ENCODE data around the gene RASA3. TPM values are rescaled to one million over a fixed set of nuclear protein-coding genes. Genes with fewer than 3 reads are reported as not detected.

RASA3 gene
- total RNA-seq, 1 experiment from 2014 or later: 0.95 TPM

- H3K9me3 Mint-ChIP-seq (ENCODE audit: unreplicated experiment): no peaks in the 10 kb centered on the region
- ChIA-PET CTCF (no interaction called here), POLR2A (no interaction called here)
- H3K27me3 ChIP-seq (replicated peaks; ENCODE audit: control insufficient read depth, insufficient read depth, low read length): no peaks in the 10 kb centered on the region
- no peaks in the 10 kb centered on the region for H3K36me3 Mint-ChIP-seq (ENCODE audit: insufficient read depth, unreplicated experiment)
- H3K4me1 ChIP-seq: no peaks in the 10 kb centered on the region
- no peak overlapping the region for H3K4me3 Mint-ChIP-seq (ENCODE audit: unreplicated experiment)
- intact Hi-C loops (cut with micrococcal nuclease; ENCODE audit: unreplicated experiment): no loop called here
- no peak overlapping the region for H3K4me3 ChIP-seq (ENCODE audit: low read depth, low read length)
- no peak overlapping the region for H3K27ac Mint-ChIP-seq (ENCODE audit: unreplicated experiment)
- no TSS peak for BruUV-seq (replicated peaks)
- no peak for DNase-seq
- no peaks in the 10 kb centered on the region for H3K27me3 Mint-ChIP-seq (ENCODE audit: insufficient read depth, unreplicated experiment)
- no peaks in the 10 kb centered on the region for H3K4me1 Mint-ChIP-seq (ENCODE audit: low read depth, unreplicated experiment)
- no peaks in the 10 kb centered on the region for H3K9me3 ChIP-seq
- no peaks in the 10 kb centered on the region for H3K36me3 ChIP-seq (ENCODE audit: control insufficient read depth, insufficient read depth, low read length)
- no peak for TF ChIP-seq CTCF (IDR thresholded peaks at IDR 0.05; ENCODE audit: insufficient read depth in 1 of 2, low read depth in 1 of 2, low read length in 1 of 2, severe bottlenecking in 1 of 2, unreplicated experiment in 1 of 2)
These were observed 75.0 kb downstream of the RASA3 start for GRCh38 chr13:114057166-114058050.

GRCh38 chr13:114056205-114057013, 76.0 kb downstream of the RASA3 start:
- Mint-ChIP-seq H3K36me3 (ENCODE audit: insufficient read depth, unreplicated experiment) (no peaks in the 10 kb centered on the region), H3K9me3 (ENCODE audit: unreplicated experiment) (no peaks in the 10 kb centered on the region), H3K4me3 (ENCODE audit: unreplicated experiment) (no peak overlapping the region), H3K27ac (ENCODE audit: unreplicated experiment) (no peak overlapping the region), H3K27me3 (ENCODE audit: insufficient read depth, unreplicated experiment) (no peaks in the 10 kb centered on the region), H3K4me1 (ENCODE audit: low read depth, unreplicated experiment) (no peaks in the 10 kb centered on the region)
- Histone ChIP-seq H3K4me3 (ENCODE audit: low read depth, low read length) (no peak overlapping the region), H3K36me3 (ENCODE audit: control insufficient read depth, insufficient read depth, low read length) (no peaks in the 10 kb centered on the region), H3K9me3 (no peaks in the 10 kb centered on the region), H3K27me3 (replicated peaks; ENCODE audit: control insufficient read depth, insufficient read depth, low read length) (no peaks in the 10 kb centered on the region), H3K4me1 (no peaks in the 10 kb centered on the region)
- BruUV-seq (replicated peaks): no TSS peak
- no peak for TF ChIP-seq CTCF (IDR thresholded peaks at IDR 0.05; ENCODE audit: insufficient read depth in 1 of 2, low read depth in 1 of 2, low read length in 1 of 2, severe bottlenecking in 1 of 2, unreplicated experiment in 1 of 2)
- ChIA-PET POLR2A (no interaction called here), CTCF (interaction anchor here (0.7 kb wide), 1 partner anchor 45 kb away, joined by 3 read pairs; no protein-coding TSS in a partner anchor)
- intact Hi-C loops (cut with micrococcal nuclease; ENCODE audit: unreplicated experiment): no loop called here
- no peak for DNase-seq

GRCh38 chr13:114055766-114056165, 76.7 kb downstream of the RASA3 start:
- Histone ChIP-seq H3K4me3 (ENCODE audit: low read depth, low read length) (no peak overlapping the region), H3K36me3 (ENCODE audit: control insufficient read depth, insufficient read depth, low read length) (no peaks in the 10 kb centered on the region), H3K9me3 (no peaks in the 10 kb centered on the region), H3K4me1 (no peaks in the 10 kb centered on the region), H3K27me3 (replicated peaks; ENCODE audit: control insufficient read depth, insufficient read depth, low read length) (no peaks in the 10 kb centered on the region)
- Mint-ChIP-seq H3K36me3 (ENCODE audit: insufficient read depth, unreplicated experiment) (no peaks in the 10 kb centered on the region), H3K9me3 (ENCODE audit: unreplicated experiment) (no peaks in the 10 kb centered on the region), H3K27ac (ENCODE audit: unreplicated experiment) (no peak overlapping the region), H3K4me3 (ENCODE audit: unreplicated experiment) (no peak overlapping the region), H3K27me3 (ENCODE audit: insufficient read depth, unreplicated experiment) (no peaks in the 10 kb centered on the region), H3K4me1 (ENCODE audit: low read depth, unreplicated experiment) (no peaks in the 10 kb centered on the region)
- DNase-seq: no peak
- BruUV-seq (replicated peaks): no TSS peak
- POLR2A ChIA-PET: no interaction called here
- no peak for TF ChIP-seq CTCF (IDR thresholded peaks at IDR 0.05; ENCODE audit: insufficient read depth in 1 of 2, low read depth in 1 of 2, low read length in 1 of 2, severe bottlenecking in 1 of 2, unreplicated experiment in 1 of 2)
- CTCF ChIA-PET: interaction anchor here (0.7 kb wide), 1 partner anchor 45 kb away, joined by 3 read pairs; no protein-coding TSS in a partner anchor
- intact Hi-C loops (cut with micrococcal nuclease; ENCODE audit: unreplicated experiment): no loop called here
